HepG2 (cell line): ENCODE measurements around the gene RAPGEFL1. TPM values are rescaled to one million over a fixed set of nuclear protein-coding genes. Genes with fewer than 3 reads are reported as not detected.

Source experiments
- ATAC-seq: fragments of 200-7000 bp; cut with Tn5 transposase; 3 replicates; pipeline ENCODE4 v1.9.1; 2020; ENCODE audit warnings: mild to moderate bottlenecking, moderate library complexity
- BruUV-seq: library from RNA; stranded (reverse); fragments of 400-500 nt; replicated peaks from 2 replicates; lab custom pipeline; 2021; lab: Mats Ljungman, UMichigan
- CTCF ChIA-PET: fragments of 300-600 bp; formaldehyde crosslinking; extraction: SDS; loops from one replicate; lab custom pipeline; 2021; ENCODE audit warnings: low total read pairs, inconsistent platforms, low intra/inter-chr PET ratio; lab: Yijun Ruan, JAX
- POLR2A ChIA-PET: fragments of 350-600 bp; sonication (Branson Sonifier 250); formaldehyde crosslinking; loops from one replicate; lab custom pipeline; 2020; ENCODE audit warnings: antibody characterized with exemption, inconsistent platforms; lab: Yijun Ruan, JAX
- DNase-seq: peaks from one replicate; pipeline ENCODE4 v3.0.0-alpha.2; 2015; ENCODE audit warnings: low spot score
- FAIRE-seq: peaks from 3 replicates; lab custom pipeline; 2011; peaks lifted over from hg19 to GRCh38; lab: Jason Lieb, UNC
- H2AFZ ChIP-seq: one replicate; pipeline ENCODE4 v1.6.1; 2011; ENCODE audit warnings: low read length, inconsistent platforms
- H3K27ac ChIP-seq: fragments of 300-600 bp; 3 replicates; pipeline ENCODE4 v1.8.0; 2011; ENCODE audit warnings: mixed run types, mild to moderate bottlenecking, mixed read lengths, low read length, inconsistent platforms; ENCODE audit not compliant: insufficient read depth; ENCODE audit errors: extremely low read length
- H3K27me3 ChIP-seq, 2 experiments: fragments of 200-600 bp in 1 of 2; 2 replicates in 1 of 2; 3 replicates in 1 of 2; pipeline versions ENCODE4 v1.6.0 to v1.8.0; 2011; ENCODE audit warnings: low read length in 2 of 2, mild to moderate bottlenecking in 2 of 2, moderate library complexity in 2 of 2, inconsistent platforms in 1 of 2; ENCODE audit not compliant: insufficient read depth in 2 of 2, control insufficient read depth in 1 of 2
- H3K36me3 ChIP-seq, 2 experiments: fragments of 200-600 bp in 1 of 2; replicated peaks in 1 of 2; 2 replicates in 1 of 2; 3 replicates in 1 of 2; pipeline versions ENCODE4 v1.5.1 to v1.8.0; 2011; ENCODE audit warnings: low read length in 2 of 2, inconsistent platforms in 1 of 2; ENCODE audit not compliant: insufficient read depth in 2 of 2, control insufficient read depth in 1 of 2
- H3K4me1 ChIP-seq: 2 replicates; pipeline ENCODE4 v1.5.1; 2012; ENCODE audit warnings: low read length, inconsistent platforms; ENCODE audit not compliant: insufficient read depth
- H3K4me2 ChIP-seq: 2 replicates; pipeline ENCODE4 v1.6.0; 2011; ENCODE audit warnings: low read depth, low read length, inconsistent platforms
- H3K4me3 ChIP-seq, 3 experiments: fragments of 200-600 bp in 1 of 3; sonication (generic), shearing (Covaris generic) in 1 of 3; replicated peaks in 1 of 3; 2 replicates each; pipeline ENCODE4 v1.5.1; 2011 to 2016; ENCODE audit warnings: low read length in 3 of 3, inconsistent platforms in 2 of 3, low read depth in 2 of 3, mild to moderate bottlenecking in 2 of 3, control low read depth in 1 of 3, mixed read lengths in 1 of 3; ENCODE audit not compliant: insufficient read depth in 1 of 3
- H3K79me2 ChIP-seq: one replicate; pipeline ENCODE4 v1.6.1; 2011; ENCODE audit warnings: low read length, inconsistent platforms; ENCODE audit not compliant: insufficient read depth
- H3K9ac ChIP-seq: 2 replicates; pipeline ENCODE4 v1.6.0; 2011; ENCODE audit warnings: mild to moderate bottlenecking, low read depth, low read length, inconsistent platforms; ENCODE audit not compliant: insufficient read depth
- H3K9me3 ChIP-seq: 2 replicates; pipeline ENCODE4 v1.5.1; 2012; ENCODE audit warnings: mild to moderate bottlenecking, low read length
- H4K20me1 ChIP-seq: 2 replicates; pipeline ENCODE4 v1.6.0; 2011; ENCODE audit warnings: inconsistent platforms, mild to moderate bottlenecking, low read length, moderate library complexity; ENCODE audit not compliant: insufficient read depth
- ARNT2 ChIP-seq: sonication (generic); formaldehyde crosslinking; IDR thresholded peaks from 2 replicates; pipeline ENCODE4 v1.8.0; 2022; ENCODE audit warnings: mild to moderate bottlenecking, low read depth, missing genetic modification reagents, moderate library complexity
- KDM1A ChIP-seq: IDR thresholded peaks from 2 replicates; pipeline ENCODE4 v1.6.1; 2016; ENCODE audit warnings: missing compliant biosample characterization
- KDM5A ChIP-seq: fragments of 200-600 bp; sonication (generic); IDR thresholded peaks from 2 replicates; pipeline ENCODE4 v1.7.0; 2018; ENCODE audit warnings: antibody characterized with exemption, mild to moderate bottlenecking, low read length, borderline replicate concordance
- MAFF ChIP-seq: IDR thresholded peaks from 2 replicates; pipeline ENCODE4 v1.6.1; 2011; ENCODE audit warnings: low read depth, low read length, improper control_type of control experiment
- MAFK ChIP-seq, 2 experiments: IDR thresholded peaks in 1 of 2; conservative IDR thresholded peaks in 1 of 2; 2 replicates each; pipeline ENCODE4 v1.6.1; 2011; ENCODE audit warnings: improper control_type of control experiment in 2 of 2, low read length in 2 of 2
- SIN3B ChIP-seq: fragments of 150-350 bp; IDR thresholded peaks from 2 replicates; pipeline ENCODE4 v1.6.1; 2014; ENCODE audit warnings: low read length
- WGBS: methylation state at CpG from one replicate; pipeline ENCODE4 v1.1.6; 2017; ENCODE audit warnings: low lambda C conversion rate; 5-methylcytosine and 5-hydroxymethylcytosine counted together
- in situ Hi-C: cut with HindIII; loops from 2 replicates; pipeline ENCODE4 v1.10.0; 2017; ENCODE audit warnings: low pct_unique_long_range_greater_than_20kb; ENCODE audit not compliant: extremely low pct_ligation_motif_present
- intact Hi-C: fragments of 100-400 bp; cut with micrococcal nuclease; formaldehyde crosslinking; loops from one replicate; pipeline ENCODE4 v1.10.0; 2022; ENCODE audit not compliant: unreplicated experiment
- polyA plus RNA-seq, 8 experiments: library from polyadenylated mRNA; depleted of rRNA in 3 of 8; stranded (reverse) in 7 of 8; unstranded in 1 of 8; fragments of >200 nt; fragmentation: Illumina TruSeq in 4 of 8; extraction: Trizol in 4 of 8; gene quantifications; 2 replicates each; pipeline versions ENCODE4 v1.2.1 to v1.2.3, GENCODE V29; 2011 to 2016; ENCODE audit warnings: low read depth in 4 of 8, missing spikeins in 1 of 8, mixed read lengths in 1 of 8; ENCODE audit not compliant: insufficient read depth in 1 of 8
- total RNA-seq, 5 experiments: library from RNA; depleted of rRNA; stranded (reverse); fragments of >200 nt; fragmentation: Illumina TruSeq; extraction: Trizol; gene quantifications; 2 replicates each; pipeline ENCODE4 v1.2.3, GENCODE V29; 2016; ENCODE audit warnings: low read depth in 1 of 5

Gene RAPGEFL1
- total and polyA plus RNA-seq, 2 of the 13 experiments (the other 11 are each of a cell fraction or from before 2014, with no cell fraction given): 4.5 to 7.8 TPM

DNA sequence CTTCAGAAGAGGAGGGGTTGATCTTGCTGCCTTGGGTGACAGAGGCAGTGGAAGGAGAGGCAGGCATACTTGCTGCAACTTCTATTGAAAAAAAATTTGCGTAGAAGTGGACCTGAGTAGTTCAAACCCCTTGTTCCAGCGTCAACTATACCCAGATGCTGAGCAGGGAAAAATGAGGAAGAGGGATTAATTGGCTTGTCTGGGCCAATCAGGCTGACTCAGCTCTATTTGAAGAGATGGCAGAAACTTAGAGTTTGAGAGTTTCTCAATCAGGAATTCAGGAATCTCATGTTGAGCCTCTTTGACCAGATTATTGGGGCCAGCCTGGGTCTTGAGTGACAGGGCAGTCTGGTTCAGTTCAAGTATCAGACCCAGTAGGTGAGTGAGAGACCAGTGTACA is 19.3 kb upstream of the RAPGEFL1 start:
- Histone ChIP-seq H3K9ac (no peak overlapping the region), H3K9me3 (no peaks in the 10 kb centered on the region), H3K4me3 (no peak overlapping the region), H2AFZ (no peak overlapping the region), H3K36me3 (peaks cover 37 to 57% of the 10 kb centered on the region in 2 experiments), H4K20me1 (no peaks in the 10 kb centered on the region), H3K27me3 (no peaks in the 10 kb centered on the region), H3K4me2 (no peak overlapping the region), H3K4me1 (peaks cover 15% of the 10 kb centered on the region), H3K79me2 (peaks cover 39% of the 10 kb centered on the region), H3K27ac (no peak overlapping the region)
- ATAC-seq (no peak), DNase-seq (no peak), FAIRE-seq (no peak)
- in situ Hi-C loops: no loop called here
- ChIA-PET CTCF (no interaction called here), POLR2A (interaction anchor here (0.7 to 1.6 kb wide), 2 partner anchors 18 to 45 kb away, joined by 3 read pairs; partner anchors contain the start of gene CASC3)
- 98% methylated on average over 2 of the region's 2 CpGs for WGBS
- intact Hi-C loops: no loop called here
- peak; percentile 94 to 96 for TF ChIP-seq MAFK (conservative IDR thresholded peaks at IDR 0.05 in 1 of 2, IDR thresholded peaks at IDR 0.05 in 1 of 2; ENCODE audit: low read length in 2 of 2)
- peak; percentile 94 for TF ChIP-seq MAFF
- no peak for TF ChIP-seq ARNT2 (CRISPR knock-in tag)
- BruUV-seq: no TSS peak

- Histone ChIP-seq H2AFZ (no peak overlapping the region), H4K20me1 (no peaks in the 10 kb centered on the region), H3K4me2 (no peak overlapping the region), H3K9me3 (no peaks in the 10 kb centered on the region), H3K79me2 (peaks cover 39% of the 10 kb centered on the region), H3K9ac (no peak overlapping the region), H3K4me1 (peaks cover 15% of the 10 kb centered on the region), H3K27me3 (no peaks in the 10 kb centered on the region), H3K36me3 (peaks cover 39 to 58% of the 10 kb centered on the region in 2 experiments), H3K27ac (no peak overlapping the region), H3K4me3 (no peak overlapping the region)
- no peak for ATAC-seq
- ChIA-PET CTCF (no interaction called here), POLR2A (interaction anchor here (0.7 kb wide), 1 partner anchor 46 kb away, joined by 3 read pairs; no protein-coding TSS in a partner anchor)
- in situ Hi-C loops (no loop called here), intact Hi-C loops (no loop called here)
- no peak for DNase-seq
- TF ChIP-seq SIN3B: no peak
- no peak for TF ChIP-seq KDM1A (CRISPR knock-in tag)
- TF ChIP-seq KDM5A: no peak
- WGBS: 95% methylated on average over 3 of the region's 3 CpGs
- no TSS peak for BruUV-seq
- FAIRE-seq: no peak
Measured at GRCh38 chr17:40158438-40159013, 18.7 kb upstream of the RAPGEFL1 start.
